Measurements from ENCODE around the gene GP5. TPM values are rescaled to one million over a fixed set of nuclear protein-coding genes. Genes with fewer than 3 reads are reported as not detected.

GP5 gene
- total RNA-seq, 2 donors from 2014 or later = 0.11 TPM; not detected in 1

- intact Hi-C loops (cut with DNase I) = no loop called here
- Histone ChIP-seq H3K4me3 (no peak overlapping the region), H3K9me3 (no peaks in the 10 kb centered on the region), H3K27me3 (no peaks in the 10 kb centered on the region), H3K4me1 (no peaks in the 10 kb centered on the region), H3K36me3 (no peaks in the 10 kb centered on the region), H3K27ac (no peak overlapping the region), H3K9ac (ENCODE audit: low read depth in 2 of 2, low read length in 2 of 2) (no peak overlapping the region)
- TF ChIP-seq CTCF (IDR thresholded peaks at IDR 0.05) = no peak
- DNase-seq = peak; percentile 7
Observed at GRCh38 chr3:194384156-194384555, 14.9 kb downstream of the GP5 start.

GRCh38 chr3:194383276-194383940, 15.7 kb downstream of the GP5 start:
- no peak overlapping the region for H3K4me3 ChIP-seq
- H3K9me3 ChIP-seq = no peaks in the 10 kb centered on the region
- DNase-seq = no peak
- no peaks in the 10 kb centered on the region for H3K27me3 ChIP-seq
- H3K4me1 ChIP-seq = no peaks in the 10 kb centered on the region
- H3K9ac ChIP-seq (ENCODE audit: low read depth in 2 of 2, low read length in 2 of 2) = no peak overlapping the region
- no peak for TF ChIP-seq CTCF (IDR thresholded peaks at IDR 0.05)
- no peaks in the 10 kb centered on the region for H3K36me3 ChIP-seq
- no peak overlapping the region for H3K27ac ChIP-seq
- intact Hi-C loops (cut with DNase I) = no loop called here

GRCh38 chr3:194382892-194383223, 16.2 kb downstream of the GP5 start:
- intact Hi-C loops (cut with DNase I) = no loop called here
- no peaks in the 10 kb centered on the region for H3K9me3 ChIP-seq
- no peak overlapping the region for H3K4me3 ChIP-seq
- TF ChIP-seq CTCF (IDR thresholded peaks at IDR 0.05) = no peak
- H3K9ac ChIP-seq (ENCODE audit: low read depth in 2 of 2, low read length in 2 of 2) = no peak overlapping the region
- no peaks in the 10 kb centered on the region for H3K4me1 ChIP-seq
- no peak overlapping the region for H3K27ac ChIP-seq
- no peaks in the 10 kb centered on the region for H3K36me3 ChIP-seq
- H3K27me3 ChIP-seq = no peaks in the 10 kb centered on the region
- no peak for DNase-seq

- H3K4me1 ChIP-seq = no peaks in the 10 kb centered on the region
- H3K27ac ChIP-seq = no peak overlapping the region
- H3K4me3 ChIP-seq = no peak overlapping the region
- no peak for TF ChIP-seq CTCF (IDR thresholded peaks at IDR 0.05)
- no peaks in the 10 kb centered on the region for H3K27me3 ChIP-seq
- H3K9me3 ChIP-seq = no peaks in the 10 kb centered on the region
- no peak for DNase-seq
- intact Hi-C loops (cut with DNase I) = no loop called here
- no peak overlapping the region for H3K9ac ChIP-seq (ENCODE audit: low read depth in 2 of 2, low read length in 2 of 2)
- H3K36me3 ChIP-seq = no peaks in the 10 kb centered on the region
Observed at GRCh38 chr3:194382196-194382891, 16.7 kb downstream of the GP5 start.

GRCh38 chr3:194381460-194381875, 17.6 kb downstream of the GP5 start:
- no peaks in the 10 kb centered on the region for H3K4me1 ChIP-seq
- H3K27me3 ChIP-seq = no peaks in the 10 kb centered on the region
- H3K9ac ChIP-seq (ENCODE audit: low read depth in 2 of 2, low read length in 2 of 2) = no peak overlapping the region
- no peak overlapping the region for H3K4me3 ChIP-seq
- no peaks in the 10 kb centered on the region for H3K9me3 ChIP-seq
- no peaks in the 10 kb centered on the region for H3K36me3 ChIP-seq
- TF ChIP-seq CTCF (IDR thresholded peaks at IDR 0.05) = no peak
- intact Hi-C loops (cut with DNase I) = no loop called here
- H3K27ac ChIP-seq = no peak overlapping the region
- DNase-seq = no peak

All from colonic mucosa (tissue), 4 donors.